ENCODE measurements around the gene CCDC194.
A peak's percentile ranks its signal among the peaks of the same experiment; 100 is the strongest.
"Not testable (repeated sequence)": the region's sequence is repeated elsewhere in the genome, so short reads cannot be mapped to it uniquely, and the experiment has no call there.

The CCDC194 gene

GRCh38 chr19:17365361-17365760 is 28.6 kb downstream of the CCDC194 start:
- no peak for DNase-seq

- not testable (repeated sequence) for DNase-seq
Measured at GRCh38 chr19:17363852-17364605, 30.0 kb downstream of the CCDC194 start.

GRCh38 chr19:17359905-17360800 is 33.8 kb downstream of the CCDC194 start:
- DNase-seq = no peak

DNA sequence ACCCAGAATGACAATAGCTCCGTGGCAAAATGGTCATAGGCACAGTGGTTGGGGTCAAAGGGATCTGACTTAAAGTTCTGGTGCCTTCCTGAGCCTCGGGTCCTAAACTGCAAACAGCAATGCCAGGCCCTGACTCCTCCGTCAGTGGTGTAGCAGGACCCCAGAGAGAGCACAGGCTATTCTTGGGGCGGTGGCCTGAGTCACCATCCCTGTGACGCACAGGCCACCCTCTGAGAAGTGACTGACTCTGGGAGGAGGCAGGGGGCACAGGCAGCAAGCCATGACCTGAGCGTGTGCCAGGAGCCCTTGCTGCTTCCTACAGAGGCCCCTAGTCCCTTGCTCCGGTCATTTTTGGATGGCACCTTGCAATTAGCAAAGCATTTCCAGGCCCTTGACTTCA is 35.6 kb downstream of the CCDC194 start:
- DNase-seq = no peak

- no peak for DNase-seq
Measured at GRCh38 chr19:17357724-17358123, 36.3 kb downstream of the CCDC194 start.

- no peak for DNase-seq
Measured at GRCh38 chr19:17357078-17357666, 36.8 kb downstream of the CCDC194 start.

DNA sequence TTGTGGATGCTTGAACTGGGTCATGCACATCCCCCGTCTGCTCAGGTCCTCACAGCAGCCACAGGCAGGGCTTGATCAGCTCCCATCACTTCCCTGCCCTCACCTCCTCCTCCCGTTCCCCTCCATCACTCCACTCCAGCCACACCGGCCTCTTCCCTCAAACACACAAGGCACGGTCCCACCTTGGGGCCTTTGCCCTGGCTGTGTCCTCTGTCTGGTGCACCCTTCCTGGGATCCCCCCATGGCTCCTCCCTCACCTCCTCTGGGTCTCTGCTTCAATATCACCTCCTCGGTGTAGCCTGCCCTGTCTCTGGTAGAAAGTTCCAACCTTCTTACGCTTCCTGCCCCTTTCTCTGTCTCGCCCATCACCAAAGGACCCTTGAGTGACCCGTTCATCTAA is 40.6 kb downstream of the CCDC194 start:
- no peak for DNase-seq

DNA sequence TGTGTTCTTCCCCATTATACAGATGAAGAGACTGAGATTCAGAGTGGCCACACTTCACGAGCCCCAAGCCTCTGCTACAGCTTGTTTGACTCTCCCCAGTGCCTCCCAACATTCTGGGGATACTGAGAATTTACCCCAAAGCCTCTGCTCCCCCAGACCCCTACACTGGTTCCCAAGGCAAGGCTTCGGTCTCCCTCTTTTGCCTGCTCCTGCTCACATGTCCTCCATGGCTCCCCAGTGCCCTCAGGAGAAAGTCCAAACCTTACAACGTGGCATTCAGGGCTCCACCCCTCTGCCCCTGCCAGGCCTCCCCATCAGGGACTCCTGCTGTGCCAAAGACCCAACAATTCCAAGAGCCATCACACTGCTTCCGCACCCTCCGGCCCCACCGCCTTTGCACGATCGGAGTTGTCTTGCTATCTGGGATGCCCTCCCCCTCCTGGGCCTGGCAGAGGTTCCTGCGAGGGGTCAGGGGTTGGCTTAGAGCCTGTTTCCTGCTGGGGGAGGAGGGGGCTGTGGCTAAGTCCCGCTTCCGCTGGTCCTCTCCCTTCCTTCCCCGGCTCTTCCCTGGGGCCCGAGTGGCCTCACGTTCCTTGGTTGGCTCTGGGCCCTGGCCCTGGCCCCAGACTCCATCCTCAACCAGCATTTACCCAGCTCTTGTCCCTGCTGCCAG is 41.3 kb downstream of the CCDC194 start:
- DNase-seq = no peak

DNA sequence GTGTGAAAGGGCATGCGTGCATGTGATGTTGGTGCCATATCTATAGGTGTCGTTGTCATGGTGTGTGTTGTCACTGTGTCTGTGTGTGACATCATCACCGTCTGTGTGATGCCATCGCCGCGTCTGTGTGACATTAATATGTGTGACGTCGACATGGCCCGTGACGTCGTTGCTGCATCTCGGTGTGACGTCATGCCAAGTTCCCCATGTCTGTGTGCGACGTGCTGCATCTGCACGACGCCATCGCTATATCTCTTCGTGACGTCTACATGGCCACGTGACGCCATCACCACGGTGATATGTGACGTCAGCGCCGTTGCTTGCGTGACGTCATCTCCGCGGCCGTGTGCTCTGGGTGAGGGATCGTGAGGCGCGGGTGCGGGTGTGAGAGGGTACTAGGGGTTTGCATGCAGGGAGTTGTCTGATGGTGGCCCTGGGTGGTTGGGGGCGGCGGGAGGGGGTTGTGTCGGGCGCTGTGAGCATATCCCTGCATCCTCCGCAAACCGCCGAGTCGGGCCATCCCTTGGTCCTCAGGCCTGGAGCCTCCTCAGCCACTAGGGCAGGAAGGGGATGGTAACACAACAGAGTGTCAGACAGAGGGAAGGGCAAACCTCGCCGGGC is 42.1 kb downstream of the CCDC194 start:
- DNase-seq = no peak

- no peak for DNase-seq
Measured at GRCh38 chr19:17348700-17349099, 45.3 kb downstream of the CCDC194 start.

DNA sequence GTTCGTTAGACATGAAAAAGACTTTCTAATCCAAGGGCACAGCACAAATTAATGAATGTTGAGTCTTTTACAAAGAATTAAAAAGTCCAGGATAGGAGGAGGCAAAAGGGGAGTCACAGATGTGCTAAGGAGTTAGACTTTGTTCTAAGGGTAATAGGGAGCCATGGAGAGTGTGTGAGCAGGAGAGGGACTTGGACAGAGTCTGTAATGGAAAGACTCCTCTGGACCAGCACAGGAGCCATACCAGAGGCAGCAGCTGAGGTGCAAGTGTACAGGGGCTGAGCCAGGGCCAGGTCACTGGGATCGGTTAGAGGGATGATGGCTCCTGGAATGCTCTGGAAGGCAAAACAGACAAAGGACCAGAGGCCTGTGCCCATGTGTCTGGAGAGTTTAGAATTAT is 46.1 kb downstream of the CCDC194 start:
- no peak for DNase-seq

GRCh38 chr19:17347361-17347760 is 46.6 kb downstream of the CCDC194 start:
- DNase-seq = no peak

- DNase-seq = peak; percentile 64 to 78
Measured at GRCh38 chr19:17346109-17346671, 47.8 kb downstream of the CCDC194 start.

GRCh38 chr19:17341845-17342244 is 52.2 kb downstream of the CCDC194 start:
- no peak for DNase-seq

DNA sequence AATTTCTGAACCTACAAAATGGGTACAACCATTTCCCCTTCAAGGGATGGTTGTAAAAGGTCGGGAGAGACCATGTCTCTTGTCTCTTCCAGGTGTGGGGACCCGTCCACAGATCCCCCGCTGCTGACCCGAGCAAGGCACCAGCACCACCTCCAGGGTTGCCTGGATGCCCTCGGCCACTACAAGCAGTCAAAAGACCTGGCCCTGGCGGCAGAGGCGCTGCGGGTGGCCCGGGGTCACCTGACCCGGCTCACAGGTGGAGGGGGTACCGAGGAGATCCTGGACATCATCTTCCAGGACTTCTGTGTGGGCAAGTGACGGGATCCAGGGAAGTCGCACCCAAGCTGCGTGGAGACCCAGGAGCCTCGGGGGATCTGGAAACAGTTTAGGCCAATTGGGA is 52.6 kb downstream of the CCDC194 start:
- no peak for DNase-seq

DNA sequence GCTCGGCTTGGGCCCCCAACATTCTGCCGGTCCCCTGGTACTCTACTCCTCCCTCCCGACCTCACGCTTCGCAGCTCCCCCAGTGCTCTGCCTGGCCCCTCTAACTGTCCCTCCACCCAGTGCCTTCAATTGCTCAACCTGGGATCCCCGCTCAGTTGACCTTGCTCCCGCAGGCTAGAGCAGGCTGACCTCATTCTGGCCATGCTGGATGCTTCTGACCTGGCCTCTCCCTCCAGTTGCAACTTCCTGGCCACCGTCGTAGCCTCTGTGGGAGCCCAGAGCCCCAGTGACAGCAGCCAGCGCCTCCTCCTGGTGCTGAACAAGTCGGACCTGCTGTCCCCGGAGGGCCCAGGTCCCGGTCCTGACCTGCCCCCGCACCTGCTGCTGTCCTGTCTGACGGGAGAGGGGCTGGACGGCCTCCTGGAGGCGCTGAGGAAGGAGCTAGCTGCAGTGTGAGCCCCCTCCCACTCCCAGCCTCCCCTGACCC is 53.1 kb downstream of the CCDC194 start:
- no peak for DNase-seq

All from activated CD4-positive, alpha-beta T cell treated with anti-CD3 and anti-CD28 coated beads for 4 hours (primary cell).